Neural cell (in vitro differentiated cells): Measurements from ENCODE around the gene HDGFL2.

Experiments used
- CTCF ChIP-seq: fragments of 450-650 bp; IDR thresholded peaks from 2 replicates; pipeline ENCODE4 v1.5.1; 2014; ENCODE audit warnings: antibody characterized with exemption, mild to moderate bottlenecking, moderate library complexity; ENCODE audit not compliant: poor library complexity, severe bottlenecking
- EP300 ChIP-seq: fragments of 450-650 bp; conservative IDR thresholded peaks from 2 replicates; pipeline ENCODE4 v1.6.1; 2014; ENCODE audit warnings: antibody characterized with exemption, mild to moderate bottlenecking, moderate library complexity; ENCODE audit not compliant: poor library complexity, severe bottlenecking
- EZH2 ChIP-seq: fragments of 200-600, 300-800 bp; shearing (Covaris generic), sonication (generic); IDR thresholded peaks from 2 replicates; pipeline ENCODE4 v1.6.1; 2014; ENCODE audit warnings: antibody characterized with exemption, low read length, borderline replicate concordance, mild to moderate bottlenecking; ENCODE audit not compliant: insufficient read depth, poor library complexity, severe bottlenecking
- POLR2AphosphoS5 ChIP-seq: IDR thresholded peaks from 2 replicates; pipeline ENCODE4 v1.6.1; 2012
- RAD21 ChIP-seq: fragments of 450-650 bp; conservative IDR thresholded peaks from 2 replicates; pipeline ENCODE4 v1.6.1; 2014; ENCODE audit warnings: antibody characterized with exemption, mild to moderate bottlenecking, moderate library complexity
- REST ChIP-seq: IDR thresholded peaks from 2 replicates; pipeline ENCODE4 v1.6.1; 2012; ENCODE audit warnings: borderline replicate concordance
- SMC3 ChIP-seq: fragments of 450-650 bp; conservative IDR thresholded peaks from 2 replicates; pipeline ENCODE4 v1.6.1; 2014; ENCODE audit warnings: antibody characterized with exemption, mild to moderate bottlenecking, moderate library complexity; ENCODE audit not compliant: poor library complexity

- TF ChIP-seq CTCF (no peak), EZH2 (no peak), REST (no peak), EP300 (no peak), RAD21 (no peak), SMC3 (no peak), POLR2AphosphoS5 (no peak)
These were observed 32.9 kb downstream of the HDGFL2 start for GRCh38 chr19:4504891-4505569.
